ENCODE results near the gene GLDN.

- TF ChIP-seq CTCF (IDR thresholded peaks at IDR 0.05; ENCODE audit: low read length) (no peak), EZH2phosphoT487 (IDR thresholded peaks at IDR 0.05; ENCODE audit: low read length) (no peak)
These were observed 48.9 kb downstream of the GLDN start for GRCh38 chr15:51390241-51390965.
